GOT3 (cell line): ENCODE data around the gene DUT.
"Not testable (repeated sequence)": the region's sequence is repeated elsewhere in the genome, so short reads cannot be mapped to it uniquely, and the experiment has no call there.

Experiments used
- DNase-seq: peaks from one replicate; lab custom pipeline; 2025; ENCODE audit warnings: mixed read lengths; lab: John Stamatoyannopoulos, UW

DUT gene

GRCh38 chr15:48330855-48331795 is at the start of gene DUT:
TSS of gene DUT (plus strand) at chr15:48331429. CDS start at chr15:48331516, 87 bp downstream.
- DNase-seq, result peak; percentile 70

GRCh38 chr15:48281674-48282073 is 49.6 kb upstream of the DUT start:
- no peak for DNase-seq

DNA sequence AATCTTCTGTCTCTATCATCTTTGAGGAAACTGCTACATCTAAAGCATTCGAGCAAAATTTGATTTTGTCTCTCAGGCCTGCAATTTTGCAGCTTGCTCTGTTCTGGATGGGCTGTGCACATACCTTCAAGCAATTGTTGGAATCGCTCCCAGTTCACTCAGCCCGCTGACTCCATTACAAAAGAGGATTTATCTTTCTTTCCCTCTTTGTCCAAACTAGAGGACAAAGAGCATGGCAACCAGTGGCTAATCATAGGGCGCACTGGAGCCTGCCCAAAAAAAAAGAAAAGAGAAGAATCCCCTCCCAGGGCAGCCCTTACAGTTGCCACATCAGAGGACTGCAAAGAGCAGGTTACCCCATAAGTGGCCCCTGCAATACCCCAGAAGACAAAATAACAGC is 49.0 kb upstream of the DUT start:
- DNase-seq, result no peak

DNA sequence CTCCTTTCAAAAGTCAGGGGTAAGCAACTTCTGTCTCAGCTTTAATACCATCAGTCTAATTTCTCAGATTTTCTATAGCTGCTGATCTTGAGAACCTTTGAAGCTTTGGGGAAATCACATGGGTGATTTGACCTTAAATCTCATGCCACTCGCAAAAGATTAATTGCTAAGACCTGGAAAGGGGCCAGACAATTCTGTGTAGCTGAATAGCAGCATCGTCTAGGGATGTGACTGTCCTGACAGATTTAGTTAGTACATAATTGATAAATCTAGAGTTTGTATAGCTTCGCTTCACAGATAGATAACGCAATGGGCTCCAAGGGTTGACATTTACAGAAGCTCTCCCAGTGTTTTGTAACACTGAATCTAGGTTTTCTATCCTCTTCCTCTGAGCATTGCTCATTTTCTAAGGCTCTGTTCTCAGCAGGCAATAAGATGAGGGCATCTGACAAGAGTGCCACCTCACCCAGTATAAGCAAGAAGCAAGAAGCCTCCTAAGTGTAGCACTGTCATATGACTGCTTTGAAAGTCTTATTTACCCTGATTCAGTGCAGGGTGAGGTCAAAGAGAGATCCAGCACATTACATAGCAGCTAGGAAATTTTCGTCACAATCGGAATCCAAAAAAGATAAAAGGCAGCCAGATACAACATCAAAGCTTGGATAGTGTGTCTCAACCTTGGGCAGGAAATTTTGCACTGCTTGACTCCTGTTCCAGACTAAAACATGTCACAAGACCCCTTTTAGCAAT is 47.7 kb upstream of the DUT start:
- DNase-seq, result no peak

- no peak for DNase-seq
These were observed 45.7 kb upstream of the DUT start for GRCh38 chr15:48285329-48286214.

DNA sequence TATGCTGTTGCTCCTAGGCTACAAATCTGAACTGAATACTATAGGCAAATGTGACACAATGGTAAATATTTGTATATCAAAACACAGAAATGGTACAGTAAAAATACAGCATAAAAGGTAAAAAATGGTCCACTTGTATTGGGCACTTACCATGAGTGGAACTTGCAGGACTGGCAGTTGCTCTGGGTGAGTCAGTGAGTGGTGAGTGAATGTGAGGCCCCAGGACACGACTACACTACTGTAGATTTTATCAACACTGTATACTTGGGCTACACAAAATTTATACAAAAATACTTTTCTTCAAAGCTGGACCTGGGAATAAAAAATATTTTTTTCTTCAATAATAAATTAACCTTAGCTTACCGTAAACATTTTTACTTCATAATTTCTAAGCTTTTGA is 41.6 kb upstream of the DUT start:
- DNase-seq, result no peak

GRCh38 chr15:48292458-48292857 is 38.8 kb upstream of the DUT start:
- DNase-seq, result no peak

DNA sequence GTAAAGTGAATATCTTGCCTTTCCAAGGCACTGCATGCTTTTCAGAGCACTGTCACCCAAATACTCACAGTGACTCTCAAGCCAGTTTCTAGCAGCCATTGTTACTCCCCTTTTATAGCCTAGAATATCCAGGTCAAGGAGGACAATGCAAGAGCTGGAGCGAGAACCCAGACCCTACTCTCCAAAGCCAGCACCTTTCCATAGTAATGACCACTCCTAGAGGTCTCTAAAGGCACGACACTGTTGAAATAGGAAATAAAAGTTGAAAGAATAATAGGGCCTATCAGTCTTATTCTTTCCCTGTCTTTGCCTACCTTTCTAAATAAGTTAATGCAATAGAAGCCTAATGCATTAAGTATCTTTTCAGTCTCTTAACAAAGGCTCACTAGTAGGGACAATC is 33.6 kb upstream of the DUT start:
- no peak for DNase-seq

DNA sequence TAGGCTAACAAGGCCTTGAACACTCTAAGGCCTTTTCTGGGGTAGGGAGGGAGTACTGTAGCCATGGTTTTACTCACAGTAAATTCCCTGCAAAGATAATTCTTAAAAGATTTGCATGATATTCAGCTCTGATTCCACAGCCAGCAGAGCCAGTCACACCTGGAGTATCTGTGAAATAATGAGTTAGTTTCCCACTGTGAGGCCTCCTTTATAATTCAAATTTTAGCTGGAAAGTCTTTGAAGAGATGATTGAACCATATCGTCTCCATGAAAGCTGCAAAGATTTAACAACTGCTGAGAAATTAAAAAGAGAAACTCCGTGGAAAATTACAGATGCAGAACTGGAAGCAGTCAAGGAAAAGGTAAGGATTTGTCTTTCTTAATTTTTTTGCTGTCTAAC is 32.3 kb upstream of the DUT start:
- DNase-seq, result no peak

GRCh38 chr15:48300038-48300437 is 31.2 kb upstream of the DUT start:
- DNase-seq, result no peak

DNA sequence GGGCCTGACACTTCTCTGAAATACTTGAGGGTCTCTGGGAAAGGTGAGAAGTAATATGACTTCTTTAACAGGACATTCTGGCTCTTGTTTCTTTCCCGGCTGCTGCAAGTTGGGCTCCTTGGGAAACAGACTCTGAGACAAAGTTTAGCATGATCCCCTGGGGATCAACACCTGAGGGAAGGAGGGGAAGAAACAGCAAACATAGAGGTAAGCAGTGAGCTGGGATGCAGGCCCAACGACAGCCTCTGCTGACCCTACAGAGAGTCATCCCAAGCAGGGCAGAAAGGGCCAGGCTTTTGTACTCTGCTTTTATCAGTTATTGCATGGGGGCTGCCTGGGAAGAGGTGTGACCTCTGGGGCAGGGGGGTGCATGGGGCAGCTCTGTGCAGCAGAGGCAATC is 26.8 kb upstream of the DUT start:
- no peak for DNase-seq

- DNase-seq, result no peak
These were observed 24.6 kb upstream of the DUT start for GRCh38 chr15:48306639-48307038.

GRCh38 chr15:48307586-48307985 is 23.6 kb upstream of the DUT start:
- DNase-seq, result no peak

- DNase-seq, result no peak
These were observed 21.5 kb upstream of the DUT start for GRCh38 chr15:48309740-48310139.

- no peak for DNase-seq
These were observed 18.0 kb upstream of the DUT start for GRCh38 chr15:48313216-48313615.

DNA sequence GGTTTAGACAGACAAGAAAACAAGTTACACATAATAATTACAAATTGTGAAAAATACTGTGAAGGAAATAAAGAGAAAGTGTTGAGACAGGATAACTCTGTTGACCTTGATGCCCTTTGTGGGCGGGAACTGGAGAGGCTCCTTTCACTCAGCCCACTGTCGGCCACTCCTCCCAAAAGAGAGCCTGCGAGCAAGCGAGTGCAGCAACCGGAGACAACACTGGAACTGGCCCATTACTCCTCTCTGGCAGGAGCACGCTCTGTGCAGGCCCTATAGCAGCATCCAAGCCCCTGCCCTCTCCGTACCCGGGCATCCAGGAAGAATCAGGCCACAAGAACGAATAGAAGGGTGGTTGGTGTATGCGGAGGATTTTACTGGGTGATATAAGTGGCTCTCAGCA is 16.2 kb upstream of the DUT start:
- no peak for DNase-seq

- DNase-seq, result no peak
These were observed 14.0 kb upstream of the DUT start for GRCh38 chr15:48317221-48317620.

GRCh38 chr15:48318131-48318530 is 13.1 kb upstream of the DUT start:
- DNase-seq, result no peak

- DNase-seq, result no peak
These were observed 7.9 kb upstream of the DUT start for GRCh38 chr15:48323294-48323693.

- no peak for DNase-seq
These were observed 6.3 kb upstream of the DUT start for GRCh38 chr15:48324949-48325348.

- DNase-seq, result no peak
These were observed 5.8 kb upstream of the DUT start for GRCh38 chr15:48325400-48325799.

GRCh38 chr15:48326180-48326579 is 5.0 kb upstream of the DUT start:
- not testable (repeated sequence) for DNase-seq
